ENCODE results near the gene THOC2.

DNA sequence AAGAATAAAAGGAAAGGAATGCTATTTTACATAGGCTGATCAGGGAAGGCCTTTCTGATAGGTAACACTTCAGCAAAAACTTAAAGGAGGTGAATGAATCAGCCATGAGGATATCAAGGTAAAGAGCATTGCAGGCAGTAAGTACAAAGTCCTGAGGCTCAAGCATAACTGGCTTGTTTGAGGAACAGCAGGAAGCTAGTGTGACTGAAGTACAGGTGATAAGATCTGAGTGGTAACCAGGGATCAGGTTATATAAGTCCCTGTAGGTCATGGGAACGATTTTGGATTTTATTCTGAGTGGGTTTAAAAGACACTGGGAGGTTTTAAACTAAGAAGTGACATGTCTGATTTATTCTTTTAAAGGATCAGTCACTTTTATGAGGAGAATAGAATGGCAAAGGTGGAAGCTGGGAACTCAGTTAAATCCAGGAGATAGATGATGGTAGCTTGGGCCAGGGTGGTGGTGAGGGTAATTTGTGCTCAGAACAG, 47.1 kb upstream of the THOC2 start:
- TF ChIP-seq, protein P1, sequence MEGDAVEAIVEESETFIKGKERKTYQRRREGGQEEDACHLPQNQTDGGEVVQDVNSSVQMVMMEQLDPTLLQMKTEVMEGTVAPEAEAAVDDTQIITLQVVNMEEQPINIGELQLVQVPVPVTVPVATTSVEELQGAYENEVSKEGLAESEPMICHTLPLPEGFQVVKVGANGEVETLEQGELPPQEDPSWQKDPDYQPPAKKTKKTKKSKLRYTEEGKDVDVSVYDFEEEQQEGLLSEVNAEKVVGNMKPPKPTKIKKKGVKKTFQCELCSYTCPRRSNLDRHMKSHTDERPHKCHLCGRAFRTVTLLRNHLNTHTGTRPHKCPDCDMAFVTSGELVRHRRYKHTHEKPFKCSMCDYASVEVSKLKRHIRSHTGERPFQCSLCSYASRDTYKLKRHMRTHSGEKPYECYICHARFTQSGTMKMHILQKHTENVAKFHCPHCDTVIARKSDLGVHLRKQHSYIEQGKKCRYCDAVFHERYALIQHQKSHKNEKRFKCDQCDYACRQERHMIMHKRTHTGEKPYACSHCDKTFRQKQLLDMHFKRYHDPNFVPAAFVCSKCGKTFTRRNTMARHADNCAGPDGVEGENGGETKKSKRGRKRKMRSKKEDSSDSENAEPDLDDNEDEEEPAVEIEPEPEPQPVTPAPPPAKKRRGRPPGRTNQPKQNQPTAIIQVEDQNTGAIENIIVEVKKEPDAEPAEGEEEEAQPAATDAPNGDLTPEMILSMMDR (conservative IDR thresholded peaks at IDR 0.05; ENCODE audit: low read length), result no peak
- no peak for TF ChIP-seq EZH2phosphoT487 (IDR thresholded peaks at IDR 0.05; ENCODE audit: borderline replicate concordance)

Measured in Loucy (cell line).